OCI-M2 (cell line): ENCODE measurements around the gene PABPN1.
A peak's percentile ranks its signal among the peaks of the same experiment; 100 is the strongest.

Source experiments
- DNase-seq: peaks from one replicate; lab custom pipeline; 2025; ENCODE audit not compliant: unreplicated experiment; lab: John Stamatoyannopoulos, UW

PABPN1 gene

DNA sequence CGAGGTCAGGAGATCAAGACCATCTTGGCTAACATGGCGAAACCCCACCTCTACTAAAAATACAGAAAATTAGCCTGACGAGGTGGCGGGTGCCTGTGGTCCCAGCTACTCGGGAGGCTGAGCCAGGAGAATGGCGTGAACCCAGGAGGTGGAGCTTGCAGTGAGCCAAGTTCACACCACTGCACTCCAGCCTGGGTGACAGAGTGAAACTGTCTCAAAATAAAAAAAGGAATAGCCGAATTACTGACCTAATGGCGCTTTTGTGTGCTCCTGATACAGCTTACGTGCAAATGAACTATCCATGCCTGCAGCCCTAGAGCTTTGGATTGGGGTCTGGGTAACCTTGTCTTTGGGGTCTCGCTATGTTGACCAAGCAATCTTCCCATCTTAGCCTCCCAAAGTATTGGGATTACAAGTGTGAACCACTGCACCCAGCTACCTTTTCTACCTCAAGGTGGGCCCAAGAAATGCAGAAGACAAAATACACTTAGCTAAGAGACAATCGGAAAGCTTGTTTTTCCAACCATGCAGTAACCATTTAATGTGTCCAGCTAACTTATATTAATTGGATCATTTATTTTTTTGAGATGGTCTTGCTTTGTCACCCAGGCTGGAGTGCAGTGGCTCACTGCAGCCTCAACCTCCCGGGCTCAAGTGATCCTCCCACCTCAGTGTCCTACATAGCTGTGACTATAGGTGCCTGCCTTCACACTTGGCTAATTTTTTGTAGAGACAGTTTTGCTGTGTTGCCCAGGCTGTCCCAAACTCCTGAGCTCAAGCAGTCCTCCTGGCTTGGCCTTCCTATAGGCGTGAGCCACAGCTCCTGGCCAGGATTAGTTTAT, 5.5 kb downstream of the PABPN1 start:
- DNase-seq, result no peak

DNA sequence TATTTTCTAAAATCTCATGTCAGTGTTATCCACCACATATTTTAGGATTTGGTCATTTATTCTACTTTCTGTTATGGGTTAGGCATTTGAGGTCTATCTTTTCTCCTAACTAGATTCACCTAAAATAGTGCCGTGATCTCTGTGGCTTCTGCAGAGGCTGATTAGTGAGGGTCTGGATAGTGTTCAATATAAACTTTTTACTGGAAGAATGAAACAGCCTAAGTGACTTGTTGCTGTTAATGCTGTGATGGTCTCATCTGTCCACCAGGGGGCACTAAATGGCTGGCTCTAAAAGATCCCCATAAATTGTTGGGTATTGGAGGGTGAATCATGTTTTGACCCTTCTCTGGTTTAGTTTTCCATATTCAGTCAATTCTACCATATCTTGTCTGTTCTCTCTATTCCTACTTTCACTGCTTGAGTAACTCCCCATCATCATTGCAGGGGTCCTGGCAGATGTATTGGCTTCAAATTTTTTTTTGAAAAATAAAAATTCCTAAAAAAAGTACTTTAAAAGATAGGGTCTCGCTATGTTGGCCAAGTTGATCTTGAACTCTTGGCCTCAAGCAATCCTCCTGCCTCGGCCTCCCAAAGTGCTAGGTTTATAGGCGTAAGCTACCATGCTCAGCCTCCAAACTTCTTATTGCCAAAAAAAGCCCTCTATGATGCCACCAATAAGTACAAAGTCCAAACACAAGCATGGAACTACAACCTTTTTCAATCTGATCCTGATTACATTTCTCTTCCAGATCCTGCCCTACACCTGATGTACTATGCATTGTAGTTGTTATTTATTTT, 6.9 kb downstream of the PABPN1 start:
- peak; percentile 81 for DNase-seq

DNA sequence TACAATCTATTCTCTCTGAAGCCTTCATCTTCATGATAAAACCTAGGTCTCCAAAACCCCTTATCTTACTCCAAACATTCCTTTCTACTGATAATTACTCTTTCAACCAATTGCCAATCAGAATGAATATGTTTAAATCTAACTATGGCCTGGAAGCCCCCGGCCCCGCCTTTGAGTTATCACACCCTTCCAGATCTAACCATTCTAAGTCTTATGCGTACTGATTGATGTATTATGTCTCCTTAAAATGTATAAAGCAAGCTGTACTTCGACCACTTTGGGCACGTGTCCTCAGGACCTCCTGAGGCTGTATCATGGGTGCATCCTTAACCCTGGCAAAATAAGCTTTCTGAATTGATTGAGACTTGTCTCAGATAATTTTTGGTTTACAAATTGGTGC, 14.4 kb downstream of the PABPN1 start:
- no peak for DNase-seq

DNA sequence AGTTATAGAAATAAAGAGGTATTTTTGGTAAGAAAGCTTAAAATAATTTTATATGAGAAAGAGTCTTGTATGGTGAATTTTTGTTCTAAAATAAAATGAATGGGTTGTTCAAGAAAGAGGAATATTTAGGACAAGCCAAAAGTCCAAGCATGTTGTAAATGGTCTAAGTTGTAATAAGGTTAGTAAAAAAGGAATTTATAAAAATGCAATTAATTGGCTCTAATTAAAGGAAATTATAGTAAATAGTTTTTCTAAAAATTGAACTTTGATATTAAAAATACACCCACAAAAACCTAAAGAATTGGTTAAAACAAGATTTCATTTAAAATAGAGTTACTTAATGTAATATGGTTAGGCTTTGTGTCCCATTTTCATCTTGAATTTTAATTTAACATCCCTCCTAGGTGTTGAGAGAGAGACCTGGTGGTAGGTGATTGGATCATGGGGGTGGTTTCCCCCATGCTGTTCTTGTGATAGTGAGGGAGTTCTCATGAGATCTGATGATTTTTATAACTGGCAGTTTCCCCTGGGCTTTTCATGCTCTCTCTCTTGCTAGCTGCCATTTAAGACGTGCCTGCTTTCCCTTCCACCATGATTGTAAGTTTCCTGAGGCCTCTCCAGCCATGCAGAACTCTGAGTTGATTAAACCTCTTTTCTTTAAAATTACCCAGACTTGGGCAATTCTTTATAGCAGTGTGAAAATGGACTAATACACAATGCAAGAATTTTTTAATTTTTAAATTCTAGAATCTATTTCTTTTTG, 18.4 kb downstream of the PABPN1 start:
- no peak for DNase-seq

DNA sequence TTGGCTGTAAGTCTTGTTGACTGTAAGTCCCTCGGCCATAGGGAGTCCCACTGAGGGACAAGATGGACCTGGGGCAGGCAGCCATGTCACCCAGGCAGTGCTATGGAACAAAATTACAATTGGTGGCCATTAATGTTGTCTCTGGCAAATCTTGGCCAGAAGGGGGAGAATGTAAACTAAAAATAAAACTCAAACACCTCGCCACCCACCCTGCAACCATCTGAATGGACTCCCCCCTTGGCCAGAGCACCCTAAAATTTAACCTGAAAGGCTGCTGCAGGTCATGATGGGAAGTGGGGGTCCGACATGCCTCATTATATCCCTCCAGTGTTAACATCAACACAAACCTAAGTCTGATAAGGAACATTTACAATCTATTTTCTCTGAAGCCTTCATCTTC, 23.2 kb downstream of the PABPN1 start:
- DNase-seq, result no peak

DNA sequence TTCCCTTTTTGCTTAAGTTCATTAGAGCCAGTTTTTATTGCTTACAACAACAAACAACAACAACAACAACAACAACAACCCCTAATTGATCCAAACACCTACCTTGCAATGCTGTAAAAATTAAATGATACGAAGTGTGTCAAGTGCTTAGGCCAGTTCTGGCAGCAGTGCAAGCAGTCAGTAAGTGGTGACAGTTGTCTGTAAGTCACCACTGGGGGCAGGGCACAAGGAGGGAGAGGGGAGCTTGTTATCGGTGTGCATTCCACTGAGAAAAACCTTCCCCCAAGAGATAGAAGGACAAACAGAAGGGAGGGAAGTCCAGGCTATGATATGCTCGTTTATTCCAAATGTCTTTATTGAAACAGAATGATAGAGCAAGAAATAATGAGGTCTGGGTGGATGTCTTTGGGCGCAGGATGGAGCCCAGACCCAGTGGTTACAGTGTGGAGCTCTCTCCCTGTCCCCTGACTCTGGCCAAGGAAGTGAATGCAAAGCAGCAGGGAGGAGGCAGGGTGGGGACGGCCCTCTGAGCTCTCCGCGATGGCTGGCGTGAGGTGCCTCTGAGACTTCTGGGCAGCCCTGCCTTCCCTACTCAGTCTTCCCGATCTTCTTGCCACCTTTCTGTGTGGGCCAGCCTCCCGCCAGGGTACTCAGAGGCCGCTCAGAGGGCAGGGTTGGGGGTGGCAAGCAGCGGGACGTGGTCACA, 24.9 kb downstream of the PABPN1 start:
- DNase-seq, result no peak

DNA sequence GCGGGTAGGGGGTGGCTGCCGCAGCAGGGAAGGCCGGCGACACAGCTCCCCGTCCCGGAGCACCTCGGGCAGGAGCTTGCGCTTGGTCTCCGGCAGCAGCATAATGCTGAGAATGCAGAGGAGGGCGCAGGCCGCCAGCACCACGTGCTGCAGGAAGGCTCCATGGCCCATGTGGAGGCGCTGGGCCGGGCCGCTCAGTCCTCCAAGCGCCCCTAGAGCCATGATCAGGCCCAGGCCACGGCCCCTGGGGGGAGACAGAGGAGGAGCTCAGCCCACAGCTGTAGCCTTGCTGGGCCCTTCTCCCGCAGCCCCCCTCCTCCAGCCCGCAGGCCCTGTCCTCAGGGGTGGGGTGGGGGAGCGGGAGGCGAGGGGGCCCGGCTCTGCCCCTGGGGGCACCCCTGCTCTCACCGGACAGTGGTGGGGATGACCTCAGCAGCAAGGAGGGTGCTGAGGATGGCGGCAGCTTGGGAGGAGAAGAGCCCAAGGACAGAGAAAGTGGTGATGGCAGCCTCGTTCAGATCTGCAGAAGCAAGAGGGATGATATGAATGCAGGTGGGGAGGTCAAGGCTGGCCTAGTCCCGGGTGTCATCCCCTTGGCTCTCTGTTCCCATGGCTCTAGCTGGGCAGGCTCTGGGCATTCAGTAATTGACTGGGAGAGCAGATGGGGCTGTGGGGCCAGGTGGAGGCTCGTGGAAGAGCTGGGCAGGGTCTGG, 25.6 kb downstream of the PABPN1 start:
- DNase-seq, result no peak

DNA sequence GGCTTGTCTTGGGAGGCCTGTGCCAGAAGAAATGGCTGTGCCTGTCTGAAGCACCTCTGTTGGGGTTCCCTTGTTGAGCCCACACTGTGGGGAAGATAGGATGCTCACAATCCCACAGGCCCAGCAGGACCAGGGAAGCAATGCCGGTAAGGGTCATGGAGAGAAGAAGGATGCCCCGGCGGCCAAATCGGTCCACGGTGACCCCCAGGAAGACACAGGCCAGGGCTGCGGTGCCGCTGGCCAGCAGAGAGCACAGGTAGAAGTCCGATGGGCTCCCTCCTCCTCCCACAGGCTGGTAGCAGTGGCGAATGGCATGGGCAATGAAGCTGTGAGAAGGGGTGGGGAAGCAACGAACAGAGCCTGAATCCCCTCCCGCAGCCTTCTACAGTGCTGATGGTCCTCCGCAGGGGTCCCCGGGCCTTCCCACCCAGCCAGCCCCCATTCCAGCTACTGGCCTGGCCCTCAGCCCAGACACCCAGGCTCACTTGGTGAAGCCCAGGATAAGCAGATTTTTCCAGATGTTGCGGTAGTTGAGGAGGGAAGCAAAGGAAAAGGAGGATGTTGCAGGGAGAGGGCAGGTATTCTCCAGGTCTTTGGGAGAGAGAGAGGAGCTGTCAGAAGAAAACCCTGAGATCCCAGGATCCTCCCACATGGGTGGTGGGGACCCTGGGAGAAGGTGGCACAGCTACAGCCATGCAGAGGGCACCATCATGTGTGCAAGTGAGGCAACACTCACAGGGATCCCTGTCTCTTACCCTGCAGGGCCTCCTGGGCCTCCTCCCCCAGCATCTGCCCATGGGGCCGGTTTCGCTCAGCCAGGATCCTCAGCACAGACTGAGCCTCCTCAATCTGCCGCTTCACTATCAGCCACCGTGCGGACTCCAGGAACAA, 26.4 kb downstream of the PABPN1 start:
- no peak for DNase-seq

DNA sequence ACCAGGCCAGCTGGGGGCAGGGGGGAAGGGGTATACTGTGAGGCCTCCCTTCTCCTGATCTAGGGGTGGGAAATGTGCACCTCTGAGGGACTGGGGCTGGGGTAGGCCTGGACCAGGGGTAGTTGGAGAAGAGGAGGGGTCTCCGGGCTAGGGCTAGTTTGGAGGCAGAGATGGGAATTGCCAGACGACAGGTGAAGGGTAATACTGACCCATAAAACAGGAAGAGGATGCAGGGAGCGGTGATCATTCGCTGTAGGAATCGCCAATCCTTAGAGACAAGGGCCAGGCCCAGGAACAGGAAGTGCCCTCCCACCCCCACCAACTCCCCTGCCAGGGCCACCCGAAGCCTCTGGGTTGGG, 27.0 kb downstream of the PABPN1 start:
- DNase-seq, result no peak

DNA sequence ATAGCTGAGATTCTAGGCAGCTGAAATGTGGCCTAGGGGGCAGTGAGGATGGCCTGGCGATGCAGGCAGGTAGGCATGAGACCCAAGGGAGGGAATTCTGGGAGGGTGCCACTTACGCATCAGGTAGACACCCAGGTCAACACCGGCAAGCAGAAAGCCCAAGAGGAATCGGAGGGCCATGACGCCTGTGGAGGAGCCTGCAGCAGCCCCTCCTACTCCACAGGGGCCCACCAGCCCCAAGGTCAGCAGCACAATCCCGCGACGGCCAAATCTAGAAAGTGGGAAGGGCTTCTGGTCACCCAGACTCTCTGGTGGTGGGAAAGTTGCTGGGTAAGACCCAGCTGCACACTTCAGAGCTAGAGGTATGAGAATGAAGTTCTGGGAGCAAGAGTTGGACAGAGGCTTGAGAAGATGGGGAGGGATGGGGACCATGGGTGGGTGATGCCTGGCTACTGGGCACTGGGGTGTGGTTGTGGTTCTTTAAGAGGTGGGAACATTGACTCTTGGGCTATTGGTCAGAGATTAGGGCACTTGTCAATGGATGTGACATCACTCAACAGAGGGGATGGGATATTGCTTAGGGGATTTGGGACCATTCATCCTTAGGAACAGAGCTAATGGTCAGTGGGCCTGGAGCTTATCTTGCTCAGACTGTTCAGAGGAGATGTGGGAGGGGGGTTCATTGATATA, 28.0 kb downstream of the PABPN1 start:
- no peak for DNase-seq

DNA sequence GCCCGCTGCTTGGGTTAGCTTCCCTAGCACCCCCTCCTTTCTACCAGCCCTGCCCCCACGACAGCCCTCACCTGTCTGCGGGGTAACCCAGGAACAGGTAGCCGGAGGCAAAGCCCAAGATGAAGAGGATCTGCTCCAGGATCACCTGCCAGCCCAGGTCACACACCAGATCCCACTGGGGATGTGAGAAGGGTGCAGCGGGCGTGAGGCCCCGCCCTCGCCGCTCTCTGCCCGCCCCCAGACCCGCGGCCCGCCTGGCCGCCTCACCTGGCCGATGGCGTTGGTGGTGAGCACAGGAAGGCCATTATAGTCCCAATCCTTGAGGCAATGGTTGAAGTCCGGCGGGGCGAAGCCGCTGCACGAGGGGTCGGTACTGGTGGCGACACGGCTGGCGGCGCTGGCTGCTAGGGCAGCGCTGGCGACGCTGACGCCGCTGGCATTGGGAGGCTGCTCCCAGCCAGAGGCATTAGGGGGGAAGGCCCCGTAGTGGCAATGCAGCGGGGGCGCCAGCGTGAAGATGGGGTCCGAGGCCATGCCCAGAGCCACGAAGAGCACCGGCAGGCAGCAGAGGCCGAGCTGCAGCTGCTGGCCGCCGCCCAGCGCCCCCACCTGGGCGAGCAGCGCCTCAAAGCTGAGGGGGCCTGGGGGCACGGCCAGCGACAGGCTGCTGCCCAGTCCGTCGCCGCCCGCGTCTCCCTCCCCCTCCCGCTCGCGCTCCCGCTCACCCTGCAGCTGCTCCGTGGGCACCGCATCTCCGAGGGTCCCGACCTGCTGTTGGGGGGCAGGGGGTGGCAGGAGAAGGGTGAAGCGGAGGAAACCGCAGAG, 30.6 kb downstream of the PABPN1 start:
- no peak for DNase-seq

DNA sequence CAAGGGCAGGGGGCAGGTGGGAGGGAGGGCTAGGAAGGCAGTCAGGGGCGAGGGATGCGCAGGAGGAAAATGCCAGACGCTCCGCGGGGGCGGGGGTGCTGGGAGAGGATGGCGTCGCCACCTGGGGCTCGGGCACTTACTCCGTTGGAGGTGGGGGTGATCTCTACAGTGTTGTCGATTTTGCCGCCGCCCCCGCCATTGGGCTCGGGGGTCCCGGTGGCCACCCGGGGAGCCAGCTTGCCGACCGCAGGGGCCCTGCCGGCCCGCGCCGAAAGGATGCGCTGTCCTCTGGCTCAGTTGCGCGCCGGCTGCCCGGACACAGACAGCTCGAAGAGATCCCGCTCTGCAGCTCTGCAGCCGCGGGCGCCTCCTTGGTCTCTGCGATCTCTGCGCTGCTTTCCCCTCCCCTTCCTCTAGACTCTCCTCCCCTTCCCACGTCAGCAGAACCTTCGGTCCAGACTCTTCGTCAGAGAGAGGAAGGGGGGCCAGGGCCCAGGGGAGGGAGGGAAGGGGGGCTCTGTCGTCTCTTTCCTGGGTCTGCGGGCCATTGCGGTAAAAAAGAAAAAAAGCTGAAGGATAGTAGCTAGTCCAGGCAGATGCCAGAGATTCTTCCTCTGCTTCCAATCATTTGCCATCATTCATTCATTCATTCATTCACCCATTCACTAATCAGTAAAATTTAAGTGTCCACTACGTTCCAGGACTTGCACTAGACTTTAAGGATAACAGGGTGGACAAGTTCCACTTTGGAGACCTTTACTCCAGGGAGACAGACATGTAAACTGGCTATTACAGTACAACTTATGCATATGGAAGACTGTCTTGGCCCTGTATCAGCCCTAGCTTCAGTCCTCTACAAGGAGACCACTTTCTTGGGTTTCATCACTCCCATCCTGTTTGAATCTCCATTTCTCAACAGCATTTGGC, 31.5 kb downstream of the PABPN1 start, which contains the start of gene SLC22A17:
Gene SLC22A17 (minus strand): TSS at position 382 of the 927 bp plus-strand sequence.
- DNase-seq, result no peak

DNA sequence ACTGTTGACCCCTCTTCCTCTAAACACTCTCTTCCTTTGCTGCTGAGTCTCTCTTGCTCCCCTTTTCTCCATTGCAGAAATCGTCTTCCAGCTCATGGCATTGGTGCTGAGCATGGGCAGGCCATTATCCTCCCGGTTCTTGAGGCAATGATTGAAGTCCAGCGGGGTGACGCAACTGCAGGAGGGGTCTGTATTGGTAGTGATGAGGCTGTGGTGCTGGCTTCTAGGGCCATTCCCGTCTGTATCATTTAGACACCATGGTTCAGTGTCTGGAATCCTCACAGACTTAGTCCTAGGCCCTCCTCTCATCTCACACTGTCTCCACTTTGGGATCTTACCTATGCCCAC, 32.1 kb downstream of the PABPN1 start:
- no peak for DNase-seq

DNA sequence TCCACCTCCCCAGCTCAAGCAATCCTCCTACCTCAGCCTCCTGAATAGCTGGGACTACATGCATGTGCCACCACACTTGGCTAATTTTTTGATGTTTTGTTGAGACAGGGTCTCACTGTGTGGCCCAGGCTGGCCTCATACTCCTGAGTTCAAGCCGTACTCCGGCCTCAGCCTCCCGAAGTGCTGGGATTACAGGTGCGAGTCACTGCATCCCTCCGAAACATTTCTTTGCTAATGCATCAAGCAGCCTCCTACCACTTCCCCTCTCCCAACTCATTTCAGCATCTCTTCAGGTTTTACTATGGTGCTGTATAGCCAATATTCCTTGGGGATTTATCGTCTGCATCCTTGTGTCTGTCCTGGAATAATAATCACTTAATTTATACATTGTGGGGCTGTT, 33.7 kb downstream of the PABPN1 start:
- DNase-seq, result no peak

DNA sequence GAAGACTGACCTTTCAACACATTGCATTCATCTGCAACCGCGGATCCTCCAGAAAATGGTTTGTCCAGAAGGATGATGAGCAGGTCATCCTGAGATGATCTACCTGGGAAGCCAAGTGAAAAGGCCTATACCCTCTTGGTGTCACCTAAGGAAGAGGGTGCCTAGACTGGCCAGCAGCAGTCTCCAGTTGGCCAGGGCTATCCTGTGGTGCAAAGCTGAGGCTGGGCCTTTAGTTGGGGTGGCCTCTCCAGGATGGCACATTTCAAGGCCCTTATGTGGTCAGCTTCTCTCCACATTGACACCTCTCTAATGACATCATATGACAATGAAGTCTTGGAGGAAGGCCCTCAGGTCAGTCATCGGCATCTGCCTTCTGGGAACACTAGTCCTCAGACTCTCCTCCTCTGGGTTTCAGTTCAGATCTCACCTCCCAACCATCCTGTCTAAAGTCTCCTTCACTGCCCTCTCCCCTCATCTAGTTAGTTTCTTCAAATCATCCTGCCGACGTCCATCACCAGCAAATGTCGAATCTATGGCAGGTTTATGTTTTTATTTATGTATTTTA, 34.7 kb downstream of the PABPN1 start:
- DNase-seq, result no peak

DNA sequence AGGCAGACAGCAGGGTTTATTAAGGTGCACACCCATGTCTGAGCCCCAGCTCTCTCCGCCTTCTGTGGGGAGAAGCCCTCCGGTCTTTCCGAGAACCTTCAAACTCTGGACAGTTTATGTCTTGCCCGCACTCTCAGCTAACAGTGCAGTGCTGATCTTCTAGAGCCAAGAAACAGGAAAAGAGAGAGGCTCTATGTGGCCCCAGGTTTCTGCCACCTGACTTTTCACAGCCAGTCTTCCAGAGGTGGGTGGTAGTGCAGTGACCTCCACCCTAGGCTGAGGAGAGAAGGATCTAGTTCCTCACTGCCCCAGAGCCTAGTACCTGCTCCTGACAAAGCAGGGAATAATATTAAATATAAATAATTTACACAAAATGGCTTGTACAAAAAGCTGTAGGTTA, 35.4 kb downstream of the PABPN1 start:
- no peak for DNase-seq

DNA sequence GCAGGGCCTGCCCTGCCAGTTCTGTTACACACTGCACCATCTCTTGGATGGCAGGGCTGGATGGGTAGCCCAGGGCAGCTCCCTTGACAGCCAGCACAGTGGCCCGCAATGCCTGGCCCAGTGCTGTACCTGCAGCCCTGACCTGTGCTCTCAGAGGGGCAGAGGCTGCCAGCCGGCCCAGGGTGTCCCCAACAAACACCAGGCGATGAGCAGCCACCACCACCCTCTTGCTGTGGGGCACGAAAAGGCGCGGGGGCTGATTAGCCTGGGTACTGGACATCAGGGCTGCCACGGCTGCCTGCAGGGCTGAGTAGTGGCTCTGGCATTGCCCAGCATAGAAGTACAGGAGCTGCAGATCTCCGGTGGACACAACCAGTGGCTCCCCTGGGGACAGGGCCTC, 36.0 kb downstream of the PABPN1 start:
- no peak for DNase-seq
